B cell (primary cell): ENCODE data around the gene FFAR2.

Experiments
- EZH2 ChIP-seq: IDR thresholded peaks from 2 replicates; pipeline ENCODE4 v1.6.1; 2012; ENCODE audit warnings: borderline replicate concordance, low read depth, mild to moderate bottlenecking, moderate library complexity, low read length; ENCODE audit not compliant: insufficient read depth, poor library complexity, severe bottlenecking
- TF ChIP-seq, protein P1 (sequence below): fragments of 200-600 bp; IDR thresholded peaks from one replicate; pipeline ENCODE4 v1.8.0; 2022; ENCODE audit warnings: antibody characterized with exemption, mild to moderate bottlenecking

DNA sequence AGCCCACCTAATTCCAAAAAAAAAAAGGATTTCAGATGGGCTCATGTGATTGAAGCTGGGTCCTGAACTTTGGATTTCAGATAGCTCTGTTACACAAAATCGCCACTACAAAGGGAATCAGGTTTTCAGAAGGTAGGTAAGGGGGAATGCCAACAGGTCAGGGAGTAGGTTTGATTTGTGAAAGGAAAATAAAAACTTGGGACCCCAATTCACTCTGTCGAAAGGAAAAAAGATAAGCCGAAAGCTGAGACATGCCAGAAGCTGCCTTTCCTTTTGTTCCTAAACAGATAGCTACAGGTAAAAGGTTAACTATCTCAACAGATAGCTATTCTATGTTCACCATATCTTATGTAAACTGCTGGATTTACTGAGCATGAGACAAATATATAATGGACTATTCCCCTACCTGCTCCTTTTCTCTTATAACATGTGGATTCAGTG is 38.2 kb downstream of the FFAR2 start:
- TF ChIP-seq, protein P1, sequence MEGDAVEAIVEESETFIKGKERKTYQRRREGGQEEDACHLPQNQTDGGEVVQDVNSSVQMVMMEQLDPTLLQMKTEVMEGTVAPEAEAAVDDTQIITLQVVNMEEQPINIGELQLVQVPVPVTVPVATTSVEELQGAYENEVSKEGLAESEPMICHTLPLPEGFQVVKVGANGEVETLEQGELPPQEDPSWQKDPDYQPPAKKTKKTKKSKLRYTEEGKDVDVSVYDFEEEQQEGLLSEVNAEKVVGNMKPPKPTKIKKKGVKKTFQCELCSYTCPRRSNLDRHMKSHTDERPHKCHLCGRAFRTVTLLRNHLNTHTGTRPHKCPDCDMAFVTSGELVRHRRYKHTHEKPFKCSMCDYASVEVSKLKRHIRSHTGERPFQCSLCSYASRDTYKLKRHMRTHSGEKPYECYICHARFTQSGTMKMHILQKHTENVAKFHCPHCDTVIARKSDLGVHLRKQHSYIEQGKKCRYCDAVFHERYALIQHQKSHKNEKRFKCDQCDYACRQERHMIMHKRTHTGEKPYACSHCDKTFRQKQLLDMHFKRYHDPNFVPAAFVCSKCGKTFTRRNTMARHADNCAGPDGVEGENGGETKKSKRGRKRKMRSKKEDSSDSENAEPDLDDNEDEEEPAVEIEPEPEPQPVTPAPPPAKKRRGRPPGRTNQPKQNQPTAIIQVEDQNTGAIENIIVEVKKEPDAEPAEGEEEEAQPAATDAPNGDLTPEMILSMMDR: no peak
- no peak for TF ChIP-seq EZH2
